ENCODE measurements around the gene VWA2.

The VWA2 gene

GRCh38 chr10:114290038-114290437 lies 51.0 kb downstream of the VWA2 start:
- peaks cover 12% of the 10 kb centered on the region for H3K9me3 Mint-ChIP-seq
- no peaks in the 10 kb centered on the region for H3K4me1 Mint-ChIP-seq (ENCODE audit: low read depth)
- H3K27me3 Mint-ChIP-seq (ENCODE audit: low read depth): no peaks in the 10 kb centered on the region
- H3K36me3 Mint-ChIP-seq (ENCODE audit: low read depth): no peaks in the 10 kb centered on the region
- no peak overlapping the region for H3K27ac Mint-ChIP-seq
- no peak overlapping the region for H3K4me3 Mint-ChIP-seq

- Mint-ChIP-seq H3K27ac (no peak overlapping the region), H3K4me3 (no peak overlapping the region), H3K9me3 (peaks cover 22% of the 10 kb centered on the region), H3K27me3 (ENCODE audit: low read depth) (no peaks in the 10 kb centered on the region), H3K36me3 (ENCODE audit: low read depth) (peaks cover 2% of the 10 kb centered on the region), H3K4me1 (ENCODE audit: low read depth) (no peaks in the 10 kb centered on the region)
Measured at GRCh38 chr10:114291076-114291475, 52.0 kb downstream of the VWA2 start.

- Mint-ChIP-seq H3K27ac (no peak overlapping the region), H3K36me3 (ENCODE audit: low read depth) (peaks cover 5% of the 10 kb centered on the region), H3K27me3 (ENCODE audit: low read depth) (no peaks in the 10 kb centered on the region), H3K4me1 (ENCODE audit: low read depth) (no peaks in the 10 kb centered on the region), H3K9me3 (peaks cover 26% of the 10 kb centered on the region), H3K4me3 (no peak overlapping the region)
Measured at GRCh38 chr10:114291516-114291915, 52.5 kb downstream of the VWA2 start.

- no peaks in the 10 kb centered on the region for H3K4me1 Mint-ChIP-seq (ENCODE audit: low read depth)
- peaks cover 27% of the 10 kb centered on the region for H3K9me3 Mint-ChIP-seq
- H3K27ac Mint-ChIP-seq: no peak overlapping the region
- no peak overlapping the region for H3K4me3 Mint-ChIP-seq
- H3K27me3 Mint-ChIP-seq (ENCODE audit: low read depth): no peaks in the 10 kb centered on the region
- peaks cover 5% of the 10 kb centered on the region for H3K36me3 Mint-ChIP-seq (ENCODE audit: low read depth)
Measured at GRCh38 chr10:114293075-114293474, 54.0 kb downstream of the VWA2 start.

- no peaks in the 10 kb centered on the region for H3K27me3 Mint-ChIP-seq (ENCODE audit: low read depth)
- no peak overlapping the region for H3K4me3 Mint-ChIP-seq
- peaks cover 5% of the 10 kb centered on the region for H3K36me3 Mint-ChIP-seq (ENCODE audit: low read depth)
- no peaks in the 10 kb centered on the region for H3K4me1 Mint-ChIP-seq (ENCODE audit: low read depth)
- no peak overlapping the region for H3K27ac Mint-ChIP-seq
- H3K9me3 Mint-ChIP-seq: peaks cover 27% of the 10 kb centered on the region
Measured at GRCh38 chr10:114294549-114294948, 55.5 kb downstream of the VWA2 start.

GRCh38 chr10:114295393-114295792 lies 56.3 kb downstream of the VWA2 start:
- peaks cover 5% of the 10 kb centered on the region for H3K36me3 Mint-ChIP-seq (ENCODE audit: low read depth)
- no peaks in the 10 kb centered on the region for H3K27me3 Mint-ChIP-seq (ENCODE audit: low read depth)
- no peak overlapping the region for H3K27ac Mint-ChIP-seq
- H3K4me1 Mint-ChIP-seq (ENCODE audit: low read depth): no peaks in the 10 kb centered on the region
- peaks cover 27% of the 10 kb centered on the region for H3K9me3 Mint-ChIP-seq
- no peak overlapping the region for H3K4me3 Mint-ChIP-seq

GRCh38 chr10:114297136-114297705 lies 58.2 kb downstream of the VWA2 start:
- H3K27me3 Mint-ChIP-seq (ENCODE audit: low read depth): no peaks in the 10 kb centered on the region
- no peak overlapping the region for H3K4me3 Mint-ChIP-seq
- H3K9me3 Mint-ChIP-seq: peaks cover 27% of the 10 kb centered on the region
- no peaks in the 10 kb centered on the region for H3K4me1 Mint-ChIP-seq (ENCODE audit: low read depth)
- H3K27ac Mint-ChIP-seq: no peak overlapping the region
- peaks cover 5% of the 10 kb centered on the region for H3K36me3 Mint-ChIP-seq (ENCODE audit: low read depth)

GRCh38 chr10:114300036-114300645 lies 61.1 kb downstream of the VWA2 start:
- H3K4me1 Mint-ChIP-seq (ENCODE audit: low read depth): peaks cover 10% of the 10 kb centered on the region
- no peaks in the 10 kb centered on the region for H3K27me3 Mint-ChIP-seq (ENCODE audit: low read depth)
- H3K36me3 Mint-ChIP-seq (ENCODE audit: low read depth): peaks cover 5% of the 10 kb centered on the region
- no peak overlapping the region for H3K4me3 Mint-ChIP-seq
- H3K9me3 Mint-ChIP-seq: peaks cover 14% of the 10 kb centered on the region
- no peak overlapping the region for H3K27ac Mint-ChIP-seq

GRCh38 chr10:114301177-114301576 lies 62.1 kb downstream of the VWA2 start:
- no peak overlapping the region for H3K27ac Mint-ChIP-seq
- peaks cover 10% of the 10 kb centered on the region for H3K4me1 Mint-ChIP-seq (ENCODE audit: low read depth)
- peaks cover 2% of the 10 kb centered on the region for H3K36me3 Mint-ChIP-seq (ENCODE audit: low read depth)
- H3K27me3 Mint-ChIP-seq (ENCODE audit: low read depth): no peaks in the 10 kb centered on the region
- H3K4me3 Mint-ChIP-seq: no peak overlapping the region
- peaks cover 4% of the 10 kb centered on the region for H3K9me3 Mint-ChIP-seq

- H3K4me3 Mint-ChIP-seq: no peak overlapping the region
- H3K27me3 Mint-ChIP-seq (ENCODE audit: low read depth): no peaks in the 10 kb centered on the region
- H3K36me3 Mint-ChIP-seq (ENCODE audit: low read depth): no peaks in the 10 kb centered on the region
- H3K4me1 Mint-ChIP-seq (ENCODE audit: low read depth): peaks cover 10% of the 10 kb centered on the region
- H3K27ac Mint-ChIP-seq: no peak overlapping the region
- no peaks in the 10 kb centered on the region for H3K9me3 Mint-ChIP-seq
Measured at GRCh38 chr10:114301951-114302710, 63.1 kb downstream of the VWA2 start.

GRCh38 chr10:114303556-114303955 lies 64.5 kb downstream of the VWA2 start:
- Mint-ChIP-seq H3K27ac (no peak overlapping the region), H3K4me1 (ENCODE audit: low read depth) (peaks cover 10% of the 10 kb centered on the region), H3K27me3 (ENCODE audit: low read depth) (no peaks in the 10 kb centered on the region), H3K4me3 (peak overlapping the region; percentile 83), H3K36me3 (ENCODE audit: low read depth) (no peaks in the 10 kb centered on the region), H3K9me3 (no peaks in the 10 kb centered on the region)

- H3K27me3 Mint-ChIP-seq (ENCODE audit: low read depth): no peaks in the 10 kb centered on the region
- peak overlapping the region; percentile 83 for H3K4me3 Mint-ChIP-seq
- peak overlapping the region; percentile 59 for H3K27ac Mint-ChIP-seq
- H3K4me1 Mint-ChIP-seq (ENCODE audit: low read depth): peaks cover 10% of the 10 kb centered on the region
- no peaks in the 10 kb centered on the region for H3K9me3 Mint-ChIP-seq
- H3K36me3 Mint-ChIP-seq (ENCODE audit: low read depth): no peaks in the 10 kb centered on the region
Measured at GRCh38 chr10:114304017-114304570, 65.0 kb downstream of the VWA2 start.

- no peaks in the 10 kb centered on the region for H3K27me3 Mint-ChIP-seq (ENCODE audit: low read depth)
- H3K9me3 Mint-ChIP-seq: no peaks in the 10 kb centered on the region
- peak overlapping the region; percentile 59 for H3K27ac Mint-ChIP-seq
- H3K36me3 Mint-ChIP-seq (ENCODE audit: low read depth): no peaks in the 10 kb centered on the region
- H3K4me3 Mint-ChIP-seq: peak overlapping the region; percentile 83
- peaks cover 10% of the 10 kb centered on the region for H3K4me1 Mint-ChIP-seq (ENCODE audit: low read depth)
Measured at GRCh38 chr10:114304571-114305421, 65.7 kb downstream of the VWA2 start.

- Mint-ChIP-seq H3K4me3 (peak overlapping the region; percentile 83), H3K36me3 (ENCODE audit: low read depth) (no peaks in the 10 kb centered on the region), H3K27ac (no peak overlapping the region), H3K9me3 (no peaks in the 10 kb centered on the region), H3K4me1 (ENCODE audit: low read depth) (peaks cover 10% of the 10 kb centered on the region), H3K27me3 (ENCODE audit: low read depth) (no peaks in the 10 kb centered on the region)
Measured at GRCh38 chr10:114305521-114305925, 66.5 kb downstream of the VWA2 start.
